ENCODE results near the gene SLC35F3.

SLC35F3 gene

DNA sequence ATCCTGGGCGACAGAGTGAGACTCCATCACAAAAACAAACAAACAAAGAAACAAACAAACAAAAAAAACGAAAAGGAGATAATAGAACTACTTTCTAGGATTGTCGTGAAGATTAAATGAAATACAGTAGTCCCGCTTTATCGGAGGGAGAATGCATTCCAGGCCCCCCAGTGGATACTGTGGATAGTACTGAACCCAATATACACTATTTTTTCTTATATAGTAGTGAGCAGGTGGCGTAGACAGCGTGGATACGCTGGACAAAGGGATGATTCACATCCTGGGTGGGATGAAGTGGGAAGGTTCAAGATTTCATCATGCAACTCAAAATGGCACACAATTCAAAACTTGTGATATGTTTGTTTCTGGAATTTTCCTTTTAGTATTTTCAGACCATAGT, 8.0 kb downstream of the SLC35F3 start:
- no peak for DNase-seq (ENCODE audit: low read depth in 2 of 2)

DNA sequence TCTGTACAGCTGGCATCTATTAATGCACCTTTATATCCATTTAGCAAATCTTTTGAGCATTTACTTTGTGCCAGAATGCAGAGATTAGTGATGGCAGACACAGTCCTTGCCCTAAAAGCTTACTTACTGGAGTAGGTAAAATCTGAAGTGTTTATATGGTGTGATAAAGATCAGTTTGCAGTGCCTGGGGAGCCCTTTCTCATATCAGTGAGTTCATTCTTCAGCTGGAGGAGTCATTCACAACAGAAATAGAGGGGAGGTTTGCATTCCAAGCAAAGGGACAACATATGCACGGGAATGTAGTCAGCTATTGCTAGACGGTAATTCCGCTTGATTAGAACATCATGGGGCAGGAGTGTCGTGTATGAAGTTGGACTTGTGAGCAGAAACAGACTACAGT, 8.4 kb downstream of the SLC35F3 start:
- DNase-seq (ENCODE audit: low read depth in 2 of 2) = no peak

- no peak for DNase-seq (ENCODE audit: low read depth in 2 of 2)
Measured at GRCh38 chr1:233916706-233917105, 12.2 kb downstream of the SLC35F3 start.

DNA sequence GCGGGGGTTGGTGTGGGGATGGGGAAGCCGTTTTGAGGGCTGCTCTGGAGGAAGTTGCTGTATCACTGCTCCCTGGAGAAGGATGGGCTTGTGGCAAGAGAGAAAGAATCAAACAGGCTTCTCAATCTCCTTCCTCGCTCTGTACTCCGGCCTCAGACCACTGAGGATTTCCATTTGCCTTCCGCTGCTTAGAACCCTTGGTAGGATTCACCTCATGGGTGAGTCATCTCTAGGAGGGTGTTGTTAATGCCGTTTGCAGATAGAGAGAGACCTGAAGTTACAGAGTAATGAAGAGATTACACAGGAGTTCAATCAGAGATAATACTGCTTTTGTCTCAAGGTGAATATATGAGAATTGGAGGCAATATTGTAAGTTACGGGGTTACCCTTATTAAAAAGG, 15.3 kb downstream of the SLC35F3 start:
- DNase-seq (ENCODE audit: low read depth in 2 of 2) = no peak

DNA sequence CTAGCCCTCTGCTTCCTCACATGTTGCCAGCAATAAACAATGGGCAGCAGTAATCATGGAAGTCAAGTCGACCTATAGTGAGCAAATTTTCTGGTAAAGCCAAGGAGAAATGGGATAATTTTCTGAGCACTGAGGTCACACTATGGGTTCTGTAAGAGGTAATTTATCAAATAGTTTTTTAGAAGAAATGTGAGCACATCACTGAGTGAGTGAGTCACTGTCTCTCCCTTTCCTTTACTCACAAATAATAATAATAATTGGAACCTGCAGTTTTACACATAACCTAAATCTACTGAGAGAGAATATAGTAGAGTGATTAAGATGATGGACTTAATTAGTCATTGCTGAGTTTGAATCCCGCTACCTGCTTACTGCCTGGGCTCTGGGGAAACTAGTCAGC, 23.6 kb downstream of the SLC35F3 start:
- DNase-seq (ENCODE audit: low read depth in 2 of 2) = no peak

DNA sequence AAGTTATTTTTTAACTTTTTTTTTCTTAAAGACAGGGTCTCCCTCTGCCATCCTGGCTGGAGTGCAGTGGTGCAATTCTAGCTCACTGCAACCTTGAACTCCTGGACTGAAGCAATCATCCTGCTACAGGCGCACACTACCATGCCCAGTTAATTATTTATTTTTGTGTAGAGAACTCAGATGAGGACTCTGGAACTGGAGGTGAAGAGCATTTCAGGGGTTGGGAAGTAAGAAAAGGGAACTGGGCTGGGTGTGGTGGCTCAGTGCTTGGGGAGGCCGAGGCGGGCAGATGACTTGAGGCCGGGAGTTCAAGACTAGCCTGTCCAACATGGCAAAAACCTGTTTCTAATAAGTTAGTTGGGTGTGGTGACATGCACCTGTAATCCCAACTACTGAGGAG, 28.9 kb downstream of the SLC35F3 start:
- no peak for DNase-seq (ENCODE audit: low read depth in 2 of 2)

- no peak for DNase-seq (ENCODE audit: low read depth in 2 of 2)
Measured at GRCh38 chr1:233935297-233935868, 30.9 kb downstream of the SLC35F3 start.

- no peak for DNase-seq (ENCODE audit: low read depth in 2 of 2)
Measured at GRCh38 chr1:233936422-233936821, 31.9 kb downstream of the SLC35F3 start.

GRCh38 chr1:233936842-233937241, 32.4 kb downstream of the SLC35F3 start:
- DNase-seq (ENCODE audit: low read depth in 2 of 2) = no peak

- no peak for DNase-seq (ENCODE audit: low read depth in 2 of 2)
Measured at GRCh38 chr1:233938476-233938875, 34.0 kb downstream of the SLC35F3 start.

DNA sequence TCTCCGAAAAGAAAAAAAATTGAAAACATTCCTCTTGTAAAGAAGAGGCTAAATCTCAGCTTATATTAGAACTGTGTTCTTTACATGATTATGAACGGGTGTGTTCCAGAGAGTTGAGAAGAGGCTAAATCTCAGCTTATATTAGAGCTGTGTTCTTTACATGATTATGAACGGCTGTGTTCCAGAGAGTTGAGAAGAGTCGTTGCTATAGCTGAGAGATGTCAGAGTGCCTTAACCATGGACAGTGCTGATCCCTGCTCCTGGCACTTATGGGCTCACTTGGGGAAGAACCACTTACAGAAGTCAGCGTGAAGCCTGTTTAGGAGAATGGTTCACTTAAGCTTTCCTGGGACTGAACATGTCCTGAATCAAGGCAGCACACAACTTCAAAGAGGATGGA, 35.0 kb downstream of the SLC35F3 start:
- DNase-seq (ENCODE audit: low read depth in 2 of 2) = no peak

GRCh38 chr1:233940908-233941307, 36.4 kb downstream of the SLC35F3 start:
- no peak for DNase-seq (ENCODE audit: low read depth in 2 of 2)

GRCh38 chr1:233944601-233945000, 40.1 kb downstream of the SLC35F3 start:
- no peak for DNase-seq (ENCODE audit: low read depth in 2 of 2)

- no peak for DNase-seq (ENCODE audit: low read depth in 2 of 2)
Measured at GRCh38 chr1:233945573-233945972, 41.1 kb downstream of the SLC35F3 start.

- no peak for DNase-seq (ENCODE audit: low read depth in 2 of 2)
Measured at GRCh38 chr1:233945979-233946378, 41.5 kb downstream of the SLC35F3 start.

DNA sequence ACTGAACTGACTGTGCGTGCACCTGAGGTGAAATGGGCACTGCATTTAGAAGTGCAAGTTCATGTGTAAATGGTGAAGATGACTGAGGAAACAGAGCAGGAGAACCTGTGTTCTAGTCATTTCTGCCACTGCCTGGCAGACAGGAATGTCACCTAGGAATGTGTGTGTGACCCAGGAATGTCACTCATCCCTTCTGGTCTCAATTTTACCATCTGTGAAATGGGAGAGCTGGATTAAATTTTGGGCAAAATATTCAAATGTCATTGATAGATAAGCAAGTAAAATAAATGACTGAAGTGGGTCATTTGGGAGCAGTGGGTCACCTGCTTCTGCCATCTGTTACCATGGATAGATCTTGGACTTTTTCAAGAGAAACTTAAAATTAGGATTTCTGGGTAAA, 42.2 kb downstream of the SLC35F3 start:
- DNase-seq (ENCODE audit: low read depth in 2 of 2) = no peak

DNA sequence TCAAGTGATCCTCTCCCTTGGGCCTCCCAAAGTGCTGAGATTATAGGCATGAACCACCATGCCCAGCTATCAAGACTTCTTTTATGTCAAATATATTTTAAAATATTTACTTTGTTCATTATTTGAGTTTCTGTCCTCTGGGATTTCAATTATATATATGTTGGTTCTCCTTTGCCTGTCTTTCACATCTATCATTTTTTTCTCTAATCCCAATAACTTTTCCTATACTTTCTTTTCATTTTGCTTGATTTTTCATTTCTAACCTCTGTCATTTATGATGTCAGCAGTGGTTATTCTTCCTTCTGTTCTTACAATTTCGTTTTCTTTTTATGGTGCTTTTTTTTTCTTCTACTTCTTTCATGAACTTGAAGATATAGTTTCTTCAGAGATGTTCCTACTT, 47.3 kb downstream of the SLC35F3 start:
- DNase-seq (ENCODE audit: low read depth in 2 of 2) = no peak

GRCh38 chr1:233957691-233958090, 53.2 kb downstream of the SLC35F3 start:
- DNase-seq (ENCODE audit: low read depth in 2 of 2) = no peak

GRCh38 chr1:233959102-233959501, 54.6 kb downstream of the SLC35F3 start:
- DNase-seq (ENCODE audit: low read depth in 2 of 2) = no peak

DNA sequence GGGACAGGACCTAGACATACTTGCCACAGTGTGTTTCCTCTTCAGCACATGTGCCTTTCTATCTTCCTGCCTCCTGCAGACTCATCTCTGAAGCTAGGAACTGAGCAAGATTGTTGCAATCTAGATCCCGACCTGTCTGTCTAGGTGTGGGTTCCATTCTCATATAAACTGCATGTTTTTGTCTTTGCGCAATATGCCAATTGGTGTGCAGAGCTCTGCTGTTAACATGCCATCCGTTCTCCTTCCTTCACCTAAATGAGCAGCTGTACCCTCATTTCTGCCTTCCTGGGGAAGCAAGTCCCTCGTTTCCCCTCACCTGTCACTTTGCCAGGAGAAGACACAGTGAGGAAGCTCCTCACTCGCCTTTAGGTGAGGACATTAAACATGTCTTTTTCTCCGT, 55.5 kb downstream of the SLC35F3 start:
- DNase-seq (ENCODE audit: low read depth in 2 of 2) = no peak

GRCh38 chr1:233960386-233960785, 55.9 kb downstream of the SLC35F3 start:
- no peak for DNase-seq (ENCODE audit: low read depth in 2 of 2)

GRCh38 chr1:233962878-233963277, 58.4 kb downstream of the SLC35F3 start:
- DNase-seq (ENCODE audit: low read depth in 2 of 2) = no peak

DNA sequence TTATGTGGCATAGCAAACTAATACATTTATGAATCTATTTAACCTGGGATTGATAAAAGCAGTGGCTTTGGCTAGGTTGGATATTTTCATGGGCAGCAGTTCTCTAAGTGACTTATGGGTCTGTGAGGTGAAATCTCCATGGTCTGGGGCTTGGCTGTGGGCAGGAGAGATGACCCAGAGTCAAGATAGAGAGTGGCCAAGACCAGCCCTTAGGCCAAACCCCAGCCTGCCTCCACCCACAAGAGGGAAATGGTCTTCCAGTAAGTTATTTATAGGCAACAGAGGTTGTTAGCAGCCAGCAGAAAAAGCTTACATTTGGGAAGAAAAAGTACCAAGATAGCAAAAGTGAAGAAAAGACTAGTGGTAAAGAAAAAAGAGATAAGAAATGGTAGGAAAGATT, 61.4 kb downstream of the SLC35F3 start:
- no peak for DNase-seq (ENCODE audit: low read depth in 2 of 2)

GRCh38 chr1:233971753-233972152, 67.3 kb downstream of the SLC35F3 start:
- no peak for DNase-seq (ENCODE audit: low read depth in 2 of 2)

DNA sequence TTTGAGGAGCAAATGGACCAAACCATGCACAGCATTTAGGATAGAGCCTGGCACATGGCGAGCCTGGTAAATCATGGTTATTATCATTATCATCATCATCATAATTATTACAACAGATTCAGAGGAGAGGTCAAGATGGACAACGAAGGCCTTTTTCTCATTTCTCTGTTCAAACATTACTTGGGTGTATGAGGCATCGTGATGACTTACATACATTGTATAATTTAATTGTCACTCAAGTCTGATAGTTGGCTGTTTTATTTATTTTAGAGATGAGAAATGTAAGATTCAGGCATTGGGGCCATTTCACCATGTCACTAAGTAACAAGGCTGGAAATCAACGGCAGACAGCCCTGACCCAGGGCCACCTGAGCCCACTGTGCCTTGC, 68.1 kb downstream of the SLC35F3 start:
- DNase-seq (ENCODE audit: low read depth in 2 of 2) = no peak

Measured in stimulated activated CD4-positive, alpha-beta T cell treated with anti-CD3 and anti-CD28 coated beads, Interleukin-15, amount 100 ng/mL, for 48 hours (primary cell).